SK-N-SH (cell line): ENCODE data around the gene MROH2B. TPM values are rescaled to one million over a fixed set of nuclear protein-coding genes. Genes with fewer than 3 reads are reported as not detected.

Source experiments
- CTCF ChIA-PET: fragments of 300-600, 350-600 bp; formaldehyde crosslinking; extraction: SDS; loops from one replicate; lab custom pipeline; 2021; lab: Yijun Ruan, JAX
- POLR2A ChIA-PET: fragments of 350-600 bp; sonication (Branson Sonifier 250); formaldehyde crosslinking; extraction: SDS; loops from one replicate; lab custom pipeline; 2020; ENCODE audit warnings: antibody characterized with exemption, inconsistent platforms; lab: Yijun Ruan, JAX
- DNase-seq: peaks from one replicate; pipeline ENCODE4 v3.0.0; 2012
- H2AFZ ChIP-seq: fragments of 200-600 bp; sonication (generic); 2 replicates; pipeline ENCODE4 v1.8.1; 2016; ENCODE audit warnings: antibody characterized with exemption, mild to moderate bottlenecking, low read depth
- H3F3A ChIP-seq: fragments of 200-600 bp; sonication (generic); replicated peaks from 2 replicates; pipeline ENCODE3; 2016; ENCODE audit warnings: antibody characterized with exemption, mild to moderate bottlenecking; ENCODE audit not compliant: insufficient read depth
- H3K27ac ChIP-seq, 2 experiments: fragments of 200-500 bp in 1 of 2; fragments of 200-600 bp in 1 of 2; sonication (Bioruptor generic) in 1 of 2; sonication (generic), shearing (Covaris generic) in 1 of 2; 2 replicates each; pipeline versions ENCODE4 v1.5.1 to v1.6.1; 2014 to 2016; ENCODE audit warnings: low read depth in 2 of 2, inconsistent platforms in 1 of 2, low read length in 1 of 2, mild to moderate bottlenecking in 1 of 2, mixed read lengths in 1 of 2
- H3K27me3 ChIP-seq: fragments of 200-600 bp; sonication (generic), shearing (Covaris generic); 2 replicates; pipeline ENCODE4 v1.6.1; 2016; ENCODE audit warnings: mixed run types; ENCODE audit not compliant: insufficient read depth
- H3K36me3 ChIP-seq, 2 experiments: fragments of 200-500 bp in 1 of 2; fragments of 200-600 bp in 1 of 2; sonication (Bioruptor generic) in 1 of 2; sonication (generic) in 1 of 2; replicated peaks in 1 of 2; 2 replicates each; pipeline versions ENCODE3 to v1.5.1; 2014 to 2016; ENCODE audit warnings: low read length in 1 of 2, mild to moderate bottlenecking in 1 of 2; ENCODE audit not compliant: insufficient read depth in 2 of 2, control insufficient read depth in 1 of 2
- H3K4me1 ChIP-seq, 2 experiments: fragments of 200-500 bp in 1 of 2; fragments of 200-600 bp in 1 of 2; sonication (Bioruptor generic) in 1 of 2; sonication (generic), shearing (Covaris generic) in 1 of 2; 2 replicates each; pipeline versions ENCODE4 v1.5.1 to v1.6.1; 2014 to 2016; ENCODE audit warnings: low read depth in 1 of 2, low read length in 1 of 2, mixed run types in 1 of 2; ENCODE audit not compliant: insufficient read depth in 2 of 2, control insufficient read depth in 1 of 2
- H3K4me2 ChIP-seq: fragments of 200-600 bp; sonication (generic), shearing (Covaris generic); 2 replicates; pipeline ENCODE4 v1.6.1; 2017; ENCODE audit warnings: mixed run types
- H3K4me3 ChIP-seq, 2 experiments: fragments of 200-500 bp in 1 of 2; fragments of 200-600 bp in 1 of 2; sonication (Bioruptor generic) in 1 of 2; sonication (generic), shearing (Covaris generic) in 1 of 2; 2 replicates each; pipeline versions ENCODE4 v1.5.1 to v1.8.1; 2014 to 2016; ENCODE audit warnings: low read depth in 2 of 2, inconsistent platforms in 1 of 2, low read length in 1 of 2, mild to moderate bottlenecking in 1 of 2, mixed read lengths in 1 of 2, moderate library complexity in 1 of 2
- H3K79me2 ChIP-seq: fragments of 200-600 bp; sonication (generic); 2 replicates; pipeline ENCODE4 v1.8.1; 2017; ENCODE audit warnings: mild to moderate bottlenecking; ENCODE audit not compliant: insufficient read depth
- H3K9ac ChIP-seq: fragments of 200-600 bp; sonication (generic); 2 replicates; pipeline ENCODE4 v1.6.1; 2017; ENCODE audit warnings: mixed run types
- H3K9me2 ChIP-seq: fragments of 200-600 bp; sonication (generic); 2 replicates; pipeline ENCODE4 v1.6.1; 2017; ENCODE audit warnings: mixed run types
- H3K9me3 ChIP-seq: fragments of 200-600 bp; sonication (generic); 2 replicates; pipeline ENCODE4 v1.6.1; 2017; ENCODE audit warnings: mixed run types, mild to moderate bottlenecking, moderate library complexity
- H4K20me1 ChIP-seq: fragments of 200-600 bp; sonication (generic); 2 replicates; pipeline ENCODE4 v1.6.1; 2017; ENCODE audit warnings: mild to moderate bottlenecking, mixed run types; ENCODE audit not compliant: insufficient read depth
- EZH2phosphoT487 ChIP-seq: fragments of 200-600 bp; sonication (generic); IDR thresholded peaks from 2 replicates; pipeline ENCODE4 v1.6.1; 2017; ENCODE audit warnings: low read depth, mixed run types, mild to moderate bottlenecking, antibody characterized with exemption, moderate library complexity, borderline replicate concordance
- FOXJ3 ChIP-seq: sonication (generic); formaldehyde crosslinking; IDR thresholded peaks from 2 replicates; pipeline ENCODE4 v1.5.1; 2020; ENCODE audit warnings: mild to moderate bottlenecking, missing genetic modification reagents
- FOXM1 ChIP-seq: IDR thresholded peaks from 2 replicates; pipeline ENCODE4 v1.4.0; 2012; ENCODE audit warnings: low read depth, mild to moderate bottlenecking
- GABPA ChIP-seq: IDR thresholded peaks from 2 replicates; pipeline ENCODE4 v1.4.0; 2012; ENCODE audit warnings: low read depth, mild to moderate bottlenecking
- GATA2 ChIP-seq: sonication (generic); formaldehyde crosslinking; IDR thresholded peaks from 2 replicates; pipeline ENCODE4 v1.5.0; 2020; ENCODE audit warnings: mild to moderate bottlenecking, missing genetic modification reagents
- JUND ChIP-seq: IDR thresholded peaks from 2 replicates; pipeline ENCODE4 v1.4.0; 2012
- MEF2A ChIP-seq: IDR thresholded peaks from 2 replicates; pipeline ENCODE4 v1.4.0; 2012; ENCODE audit warnings: low read depth, borderline replicate concordance
- MXI1 ChIP-seq: IDR thresholded peaks from 2 replicates; pipeline ENCODE4 v1.6.1; 2012; ENCODE audit warnings: mild to moderate bottlenecking, low read depth, low read length, improper control_type of control experiment
- NRF1 ChIP-seq: IDR thresholded peaks from 2 replicates; pipeline ENCODE4 v1.6.1; 2012; ENCODE audit warnings: low read depth, mild to moderate bottlenecking, low read length
- POLR2AphosphoS5 ChIP-seq: IDR thresholded peaks from 2 replicates; pipeline ENCODE4 v1.6.1; 2012; ENCODE audit warnings: low read depth, low read length
- RAD21 ChIP-seq: IDR thresholded peaks from 2 replicates; pipeline ENCODE4 v1.6.1; 2012; ENCODE audit warnings: mild to moderate bottlenecking, low read length
- RXRA ChIP-seq: IDR thresholded peaks from 2 replicates; pipeline ENCODE4 v1.4.0; 2012; ENCODE audit warnings: low read depth, mild to moderate bottlenecking, borderline replicate concordance
- SIN3A ChIP-seq: IDR thresholded peaks from 2 replicates; pipeline ENCODE4 v1.6.1; 2012; ENCODE audit warnings: low read depth, mild to moderate bottlenecking, low read length, moderate library complexity, borderline replicate concordance
- SMC3 ChIP-seq: IDR thresholded peaks from 2 replicates; pipeline ENCODE4 v1.6.1; 2012; ENCODE audit warnings: low read depth, low read length, improper control_type of control experiment
- TAF1 ChIP-seq: IDR thresholded peaks from 2 replicates; pipeline ENCODE4 v1.6.1; 2012; ENCODE audit warnings: low read depth, mild to moderate bottlenecking, low read length, moderate library complexity, borderline replicate concordance
- TEAD4 ChIP-seq: IDR thresholded peaks from 2 replicates; pipeline ENCODE4 v1.4.0; 2012; ENCODE audit warnings: mild to moderate bottlenecking, borderline replicate concordance; ENCODE audit not compliant: insufficient read depth
- WGBS: methylation state at CpG from one replicate; pipeline ENCODE4 v1.1.6; 2017; ENCODE audit warnings: low lambda C conversion rate; 5-methylcytosine and 5-hydroxymethylcytosine counted together
- polyA plus RNA-seq, 3 experiments: library from polyadenylated mRNA; depleted of rRNA; stranded (reverse); fragments of >200 nt; gene quantifications; 2 replicates each; pipeline ENCODE4 v1.2.3, GENCODE V29; 2012
- TF ChIP-seq, protein P1 (sequence below): fragments of 200-600 bp; sonication (generic); IDR thresholded peaks from 2 replicates; pipeline ENCODE4 v1.6.1; 2017; ENCODE audit warnings: antibody characterized with exemption, mild to moderate bottlenecking, moderate library complexity
- TF ChIP-seq, protein P2 (sequence below): fragments of 150-350 bp; IDR thresholded peaks from 2 replicates; pipeline ENCODE4 v1.6.1; 2017; ENCODE audit warnings: antibody characterized with exemption, low read length, low read depth, borderline replicate concordance
- TF ChIP-seq, protein P3 (sequence below): IDR thresholded peaks from 2 replicates; pipeline ENCODE4 v1.4.0; 2012; ENCODE audit warnings: low read depth
- TF ChIP-seq, protein P4 (sequence below): fragments of 150-350 bp; IDR thresholded peaks from 2 replicates; pipeline ENCODE4 v1.6.1; 2016; ENCODE audit warnings: mild to moderate bottlenecking, low read depth, low read length
- TF ChIP-seq, protein P5 (sequence below): IDR thresholded peaks from 2 replicates; pipeline ENCODE4 v1.4.0; 2012; ENCODE audit warnings: low read depth, borderline replicate concordance

The MROH2B gene
- polyA plus RNA-seq, 1 of the 3 experiments (the other 2 are of a cell fraction): not detected

DNA sequence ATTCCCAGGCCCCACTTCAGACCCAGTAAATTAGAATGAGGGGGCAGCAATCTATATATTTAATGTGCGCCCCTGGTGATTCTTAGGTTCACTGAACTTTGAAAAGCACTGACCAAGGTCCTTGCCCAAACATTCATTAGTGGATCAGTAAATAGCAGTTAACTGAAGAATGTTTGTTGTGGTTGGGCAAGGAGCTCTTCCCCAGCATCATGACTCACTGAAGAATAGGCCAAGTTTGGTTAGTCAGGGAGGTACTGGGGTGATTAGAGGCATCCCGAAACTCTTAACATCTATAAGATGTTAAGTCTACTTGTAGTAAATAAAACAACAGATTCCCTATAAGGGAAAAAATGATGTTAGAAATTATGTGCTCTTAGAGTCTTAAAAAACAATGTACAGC is 833 bp upstream of the MROH2B start (continued):
- TF ChIP-seq GABPA (no peak), SMC3 (no peak), GATA2 (CRISPR knock-in tag) (no peak), MXI1 (no peak), TEAD4 (no peak), NRF1 (no peak), TAF1 (no peak), FOXJ3 (no peak)
- TF ChIP-seq, protein P1, sequence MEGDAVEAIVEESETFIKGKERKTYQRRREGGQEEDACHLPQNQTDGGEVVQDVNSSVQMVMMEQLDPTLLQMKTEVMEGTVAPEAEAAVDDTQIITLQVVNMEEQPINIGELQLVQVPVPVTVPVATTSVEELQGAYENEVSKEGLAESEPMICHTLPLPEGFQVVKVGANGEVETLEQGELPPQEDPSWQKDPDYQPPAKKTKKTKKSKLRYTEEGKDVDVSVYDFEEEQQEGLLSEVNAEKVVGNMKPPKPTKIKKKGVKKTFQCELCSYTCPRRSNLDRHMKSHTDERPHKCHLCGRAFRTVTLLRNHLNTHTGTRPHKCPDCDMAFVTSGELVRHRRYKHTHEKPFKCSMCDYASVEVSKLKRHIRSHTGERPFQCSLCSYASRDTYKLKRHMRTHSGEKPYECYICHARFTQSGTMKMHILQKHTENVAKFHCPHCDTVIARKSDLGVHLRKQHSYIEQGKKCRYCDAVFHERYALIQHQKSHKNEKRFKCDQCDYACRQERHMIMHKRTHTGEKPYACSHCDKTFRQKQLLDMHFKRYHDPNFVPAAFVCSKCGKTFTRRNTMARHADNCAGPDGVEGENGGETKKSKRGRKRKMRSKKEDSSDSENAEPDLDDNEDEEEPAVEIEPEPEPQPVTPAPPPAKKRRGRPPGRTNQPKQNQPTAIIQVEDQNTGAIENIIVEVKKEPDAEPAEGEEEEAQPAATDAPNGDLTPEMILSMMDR: no peak
- TF ChIP-seq, protein P2, sequence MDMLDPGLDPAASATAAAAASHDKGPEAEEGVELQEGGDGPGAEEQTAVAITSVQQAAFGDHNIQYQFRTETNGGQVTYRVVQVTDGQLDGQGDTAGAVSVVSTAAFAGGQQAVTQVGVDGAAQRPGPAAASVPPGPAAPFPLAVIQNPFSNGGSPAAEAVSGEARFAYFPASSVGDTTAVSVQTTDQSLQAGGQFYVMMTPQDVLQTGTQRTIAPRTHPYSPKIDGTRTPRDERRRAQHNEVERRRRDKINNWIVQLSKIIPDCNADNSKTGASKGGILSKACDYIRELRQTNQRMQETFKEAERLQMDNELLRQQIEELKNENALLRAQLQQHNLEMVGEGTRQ: no peak

- no peak for DNase-seq
- H3K9me2 ChIP-seq: no peaks in the 10 kb centered on the region
- H3K4me1 ChIP-seq: peaks cover 0 to 4% of the 10 kb centered on the region in 2 experiments; a peak in 2 of 4 replicates
- no peaks in the 10 kb centered on the region for H3K79me2 ChIP-seq
- H3K27me3 ChIP-seq: no peaks in the 10 kb centered on the region
- CTCF ChIA-PET: no interaction called here
- no peak overlapping the region for H3K9ac ChIP-seq
- H3K36me3 ChIP-seq: no peaks in the 10 kb centered on the region
- H4K20me1 ChIP-seq: no peaks in the 10 kb centered on the region
- no peaks in the 10 kb centered on the region for H3K9me3 ChIP-seq
- H3F3A ChIP-seq: no peaks in the 10 kb centered on the region
- POLR2A ChIA-PET: no interaction called here
- no peak overlapping the region for H3K4me2 ChIP-seq
- TF ChIP-seq RAD21: no peak
- no peak for TF ChIP-seq FOXM1
- TF ChIP-seq, protein P3, sequence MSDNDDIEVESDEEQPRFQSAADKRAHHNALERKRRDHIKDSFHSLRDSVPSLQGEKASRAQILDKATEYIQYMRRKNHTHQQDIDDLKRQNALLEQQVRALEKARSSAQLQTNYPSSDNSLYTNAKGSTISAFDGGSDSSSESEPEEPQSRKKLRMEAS: no peak
- TF ChIP-seq MEF2A: no peak
- TF ChIP-seq, protein P4, sequence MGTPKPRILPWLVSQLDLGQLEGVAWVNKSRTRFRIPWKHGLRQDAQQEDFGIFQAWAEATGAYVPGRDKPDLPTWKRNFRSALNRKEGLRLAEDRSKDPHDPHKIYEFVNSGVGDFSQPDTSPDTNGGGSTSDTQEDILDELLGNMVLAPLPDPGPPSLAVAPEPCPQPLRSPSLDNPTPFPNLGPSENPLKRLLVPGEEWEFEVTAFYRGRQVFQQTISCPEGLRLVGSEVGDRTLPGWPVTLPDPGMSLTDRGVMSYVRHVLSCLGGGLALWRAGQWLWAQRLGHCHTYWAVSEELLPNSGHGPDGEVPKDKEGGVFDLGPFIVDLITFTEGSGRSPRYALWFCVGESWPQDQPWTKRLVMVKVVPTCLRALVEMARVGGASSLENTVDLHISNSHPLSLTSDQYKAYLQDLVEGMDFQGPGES: no peak
- no peak for TF ChIP-seq POLR2AphosphoS5
- TF ChIP-seq JUND: no peak
- TF ChIP-seq, protein P5, sequence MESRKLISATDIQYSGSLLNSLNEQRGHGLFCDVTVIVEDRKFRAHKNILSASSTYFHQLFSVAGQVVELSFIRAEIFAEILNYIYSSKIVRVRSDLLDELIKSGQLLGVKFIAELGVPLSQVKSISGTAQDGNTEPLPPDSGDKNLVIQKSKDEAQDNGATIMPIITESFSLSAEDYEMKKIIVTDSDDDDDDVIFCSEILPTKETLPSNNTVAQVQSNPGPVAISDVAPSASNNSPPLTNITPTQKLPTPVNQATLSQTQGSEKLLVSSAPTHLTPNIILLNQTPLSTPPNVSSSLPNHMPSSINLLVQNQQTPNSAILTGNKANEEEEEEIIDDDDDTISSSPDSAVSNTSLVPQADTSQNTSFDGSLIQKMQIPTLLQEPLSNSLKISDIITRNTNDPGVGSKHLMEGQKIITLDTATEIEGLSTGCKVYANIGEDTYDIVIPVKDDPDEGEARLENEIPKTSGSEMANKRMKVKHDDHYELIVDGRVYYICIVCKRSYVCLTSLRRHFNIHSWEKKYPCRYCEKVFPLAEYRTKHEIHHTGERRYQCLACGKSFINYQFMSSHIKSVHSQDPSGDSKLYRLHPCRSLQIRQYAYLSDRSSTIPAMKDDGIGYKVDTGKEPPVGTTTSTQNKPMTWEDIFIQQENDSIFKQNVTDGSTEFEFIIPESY: no peak
- TF ChIP-seq SMC3: no peak
- no peak for TF ChIP-seq NRF1
- TF ChIP-seq RXRA: no peak
- no peak for TF ChIP-seq SIN3A
- TF ChIP-seq TAF1: no peak
- no peak for TF ChIP-seq GATA2 (CRISPR knock-in tag)
- TF ChIP-seq EZH2phosphoT487: no peak
- TF ChIP-seq, all 33 proteins: peak for 0
- H3K4me3 ChIP-seq: no peak overlapping the region
- 44% methylated on average over 2 of the region's 2 CpGs for WGBS
- H3K27ac ChIP-seq: no peak overlapping the region
- H2AFZ ChIP-seq: no peak overlapping the region
These were observed 3.2 kb downstream of the MROH2B start for GRCh38 chr5:41067714-41068568.
